ENCODE data around the gene MAP3K7CL.

The MAP3K7CL gene, protein sequence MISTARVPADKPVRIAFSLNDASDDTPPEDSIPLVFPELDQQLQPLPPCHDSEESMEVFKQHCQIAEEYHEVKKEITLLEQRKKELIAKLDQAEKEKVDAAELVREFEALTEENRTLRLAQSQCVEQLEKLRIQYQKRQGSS

DNA sequence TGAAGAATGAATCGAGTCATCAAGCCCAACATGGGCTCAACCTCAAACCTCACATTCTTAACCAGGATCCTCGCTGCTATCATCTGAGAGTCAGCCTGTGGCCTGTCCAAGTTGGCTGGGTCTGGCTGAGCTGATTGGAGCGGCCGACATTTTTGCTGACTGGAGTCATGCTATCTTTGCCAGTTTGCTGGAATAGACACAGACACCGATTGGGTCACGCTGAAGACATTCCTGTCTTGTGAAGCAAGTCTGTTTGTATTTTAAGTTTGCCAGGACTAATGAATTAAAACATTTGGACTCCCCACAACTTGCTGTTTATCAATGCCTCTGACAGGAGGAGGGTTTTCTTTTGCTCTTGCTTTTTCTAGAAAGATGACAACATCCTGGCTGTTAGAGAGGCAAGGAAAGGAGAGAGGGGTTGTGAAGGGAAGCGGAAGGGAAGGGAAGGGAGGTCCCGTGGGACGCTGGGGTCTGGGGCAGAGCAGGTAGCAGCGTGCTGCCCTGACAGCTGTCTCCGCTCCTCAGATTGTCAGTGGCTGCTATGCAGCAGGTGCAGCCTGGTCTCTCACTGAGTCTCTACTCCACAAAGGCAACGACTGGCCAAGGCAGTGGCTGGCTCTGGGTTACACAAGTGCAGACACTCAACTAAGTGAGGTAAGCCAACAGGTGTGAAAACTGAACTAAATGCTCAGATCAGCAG lies at the start of gene MAP3K7CL:
Gene MAP3K7CL, plus strand, starts transcription at position 375 of the 700 bp plus-strand sequence. CDS start 2,701 bp downstream, outside the sequence.
- DNase-seq (ENCODE audit: low read depth, low spot score), result no peak

DNA sequence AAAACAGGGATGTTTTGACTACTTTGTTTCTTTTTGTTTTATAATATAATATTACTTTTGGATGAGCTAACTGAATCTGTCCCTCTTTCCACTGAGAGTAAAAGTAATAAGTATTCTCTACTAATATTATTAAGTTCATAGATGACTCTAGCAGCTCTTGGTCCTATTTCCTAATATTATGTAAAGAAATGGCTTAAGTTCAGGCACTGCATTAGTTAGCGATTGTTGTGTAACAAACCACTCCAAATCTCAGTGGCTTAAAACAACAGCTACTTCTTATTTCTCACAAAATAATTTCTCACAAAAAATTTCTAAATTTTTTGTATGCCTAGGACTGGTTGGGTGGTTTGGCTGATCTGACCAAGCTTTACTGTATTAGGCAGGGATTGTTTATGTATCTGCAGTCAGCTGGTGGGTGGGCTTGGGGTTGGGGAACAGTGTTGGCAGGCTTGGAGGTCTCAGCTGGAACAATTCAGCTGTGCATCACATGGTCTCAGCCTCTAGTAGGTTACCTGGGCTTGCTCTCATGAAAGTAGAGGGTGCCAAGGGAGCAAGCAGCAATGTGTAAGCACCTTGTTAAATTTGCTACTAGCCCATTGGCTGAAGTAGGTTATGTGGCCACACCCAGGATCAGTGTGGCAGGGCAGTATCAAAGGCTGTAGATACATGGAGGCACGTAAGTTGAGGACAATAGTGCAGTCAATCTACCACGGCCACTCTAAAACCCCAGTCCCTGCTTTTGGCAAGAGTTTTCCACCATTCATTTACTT lies 48.2 kb upstream of the MAP3K7CL start:
- DNase-seq (ENCODE audit: low read depth, low spot score), result no peak

DNA sequence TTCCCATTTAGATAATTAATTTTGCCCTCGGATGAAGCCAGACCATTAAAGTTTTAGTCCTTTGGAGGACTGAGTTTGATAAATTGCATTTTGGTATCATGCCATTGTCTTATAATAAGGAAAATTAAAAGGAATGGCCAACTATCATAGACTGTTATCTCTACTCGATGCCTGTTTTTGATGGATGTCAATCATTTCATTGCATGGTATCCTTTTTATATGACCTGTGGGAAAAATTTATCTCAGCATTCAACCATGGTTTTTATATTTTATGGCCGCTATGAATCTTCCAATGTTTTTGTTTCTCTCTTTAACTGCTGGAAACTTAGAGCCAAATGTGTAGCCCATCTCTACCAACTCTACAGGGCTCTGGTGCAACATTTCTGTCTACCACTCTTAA lies 47.1 kb upstream of the MAP3K7CL start:
- DNase-seq (ENCODE audit: low read depth, low spot score), result no peak

DNA sequence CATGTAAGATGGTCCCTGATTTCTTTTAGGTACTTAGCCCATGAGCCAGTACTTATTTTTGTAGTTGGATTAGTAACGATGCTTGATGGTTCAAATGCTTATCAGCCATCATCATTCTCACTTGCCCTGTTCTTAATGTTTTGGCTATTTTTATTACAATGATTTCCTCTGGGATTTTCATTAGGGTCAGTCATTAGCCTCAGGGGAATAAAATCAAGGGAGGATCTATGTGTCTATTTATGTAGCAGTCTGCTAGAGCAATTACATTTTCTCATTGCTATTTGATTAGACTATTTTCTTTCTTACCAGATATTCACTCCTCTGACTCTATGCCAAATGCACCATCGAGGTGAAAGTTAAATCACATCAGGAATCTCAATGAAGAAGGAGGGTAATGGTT lies 46.1 kb upstream of the MAP3K7CL start:
- no peak for DNase-seq (ENCODE audit: low read depth, low spot score)

DNA sequence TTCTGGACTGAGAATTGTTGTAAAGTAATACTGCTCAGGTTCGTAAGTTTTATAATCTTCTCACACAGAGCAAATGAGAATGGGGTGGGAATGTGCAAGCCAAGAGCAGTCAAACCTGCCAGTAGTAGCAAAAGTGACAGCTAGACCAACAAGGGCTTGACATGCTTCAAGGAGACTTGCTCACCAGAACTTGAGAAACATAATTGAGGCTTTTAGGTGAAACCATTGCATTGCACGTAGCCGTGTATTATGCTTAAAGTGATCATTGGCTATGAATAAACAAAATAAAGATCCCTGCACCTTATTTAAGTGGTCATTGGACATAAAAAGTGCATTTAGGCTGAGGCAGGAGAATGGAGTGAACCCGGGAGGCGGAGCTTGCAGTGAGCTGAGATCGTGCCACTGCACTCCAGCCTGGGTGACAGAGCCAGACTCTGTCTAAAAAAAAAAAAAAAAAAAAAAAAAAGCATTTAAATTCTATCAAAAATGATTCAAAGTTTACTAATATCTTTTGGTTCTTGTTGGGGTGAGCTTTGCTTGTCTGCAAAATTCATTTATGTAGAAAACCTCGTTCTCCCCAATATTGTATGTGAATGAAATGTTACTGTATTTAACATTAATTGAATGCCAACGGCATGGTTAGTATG lies 45.2 kb upstream of the MAP3K7CL start:
- no peak for DNase-seq (ENCODE audit: low read depth, low spot score)

DNA sequence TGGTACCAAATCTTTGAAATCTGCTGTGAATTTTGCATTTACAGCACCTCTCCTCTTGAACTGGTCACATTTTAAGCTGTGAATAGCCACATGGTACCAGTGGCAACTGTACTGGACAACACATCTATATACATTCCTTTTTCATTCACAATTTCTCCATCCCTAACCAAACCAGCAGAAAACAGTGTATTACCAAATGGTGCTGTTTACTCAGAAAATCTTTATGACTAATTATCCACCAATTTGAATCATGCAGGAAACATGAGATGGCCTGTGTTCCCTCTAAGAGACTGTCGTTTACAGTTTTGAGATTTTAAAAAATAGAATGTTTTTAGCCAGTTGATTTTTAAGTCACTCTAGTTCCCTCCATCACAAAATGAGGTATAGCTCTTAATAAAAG lies 39.4 kb upstream of the MAP3K7CL start:
- DNase-seq (ENCODE audit: low read depth, low spot score), result no peak

DNA sequence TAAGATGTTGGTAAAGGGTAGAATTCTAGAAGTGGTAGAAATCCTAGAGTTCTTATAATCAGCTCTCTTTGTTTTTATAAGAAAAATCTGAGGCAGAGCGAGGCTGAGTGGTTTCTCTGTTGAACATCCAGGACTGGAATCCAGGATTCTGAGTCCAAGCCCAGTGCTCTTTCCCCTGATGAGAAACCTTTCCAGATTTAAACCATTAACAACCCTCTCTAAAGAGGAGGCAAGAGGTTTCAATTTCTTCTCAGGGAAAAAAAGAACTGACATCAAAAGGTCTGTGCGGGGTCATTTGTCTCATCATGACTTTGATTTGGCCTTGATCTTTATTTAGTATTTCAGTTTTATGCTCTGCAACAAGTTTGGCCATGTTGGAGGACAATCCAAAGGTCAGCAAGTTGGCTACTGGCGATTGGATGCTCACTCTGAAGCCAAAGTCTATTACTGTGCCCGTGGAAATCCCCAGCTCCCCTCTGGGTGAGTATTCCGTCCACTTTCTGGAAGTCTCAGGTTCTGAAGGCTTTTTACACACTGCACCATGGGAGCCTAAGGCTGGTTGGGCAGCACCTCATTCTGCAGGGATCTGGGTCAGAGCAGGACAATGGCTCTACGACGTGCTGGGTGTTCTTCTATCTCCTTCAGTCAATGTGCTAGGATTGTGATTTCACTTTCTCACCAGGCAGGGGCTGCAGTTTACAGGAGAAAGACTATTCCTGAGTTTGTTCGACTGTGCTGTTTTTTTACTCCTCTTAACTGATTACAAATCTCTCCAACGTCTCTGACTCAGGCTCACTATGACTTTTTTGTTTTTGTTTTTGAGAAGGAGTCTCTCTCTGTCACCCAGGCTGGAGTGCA lies 38.1 kb upstream of the MAP3K7CL start:
- DNase-seq (ENCODE audit: low read depth, low spot score), result no peak

DNA sequence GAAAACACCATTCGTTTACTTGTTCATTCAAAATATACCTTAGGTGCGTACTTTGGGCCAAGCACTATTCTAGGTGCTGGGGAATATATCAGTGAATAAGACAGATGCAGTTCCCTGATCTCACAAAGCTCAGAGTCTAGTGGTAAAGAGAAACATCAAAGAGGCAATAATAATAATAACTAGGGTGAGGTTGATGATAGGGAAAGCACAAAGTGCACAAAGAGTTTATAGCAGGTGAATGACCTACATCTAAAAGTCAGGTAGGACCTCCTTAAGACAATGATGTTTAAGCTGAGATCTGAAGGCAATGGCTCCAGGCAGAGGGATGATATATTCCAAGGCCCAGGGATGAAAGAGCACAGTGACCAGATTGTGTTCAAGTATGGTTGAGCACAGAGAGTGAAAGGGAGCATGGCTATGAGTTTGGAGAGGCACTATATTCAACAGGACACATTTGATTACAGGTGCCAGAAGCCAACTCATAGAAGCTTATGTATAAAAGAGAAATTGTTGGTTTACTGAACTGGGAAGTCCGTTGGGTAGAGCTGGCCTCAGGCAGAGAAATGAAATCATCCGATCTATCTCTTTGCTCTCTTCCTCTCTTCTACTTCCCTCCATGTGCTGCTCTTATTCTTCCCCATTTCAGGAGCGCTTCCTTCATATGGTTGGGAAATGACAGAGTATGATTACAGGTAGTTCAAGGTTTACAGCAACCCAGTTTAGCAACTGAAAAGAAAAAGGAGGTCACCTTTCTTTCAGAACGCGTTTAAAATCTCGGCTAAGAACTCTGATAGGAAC lies 34.0 kb upstream of the MAP3K7CL start:
- no peak for DNase-seq (ENCODE audit: low read depth, low spot score)

DNA sequence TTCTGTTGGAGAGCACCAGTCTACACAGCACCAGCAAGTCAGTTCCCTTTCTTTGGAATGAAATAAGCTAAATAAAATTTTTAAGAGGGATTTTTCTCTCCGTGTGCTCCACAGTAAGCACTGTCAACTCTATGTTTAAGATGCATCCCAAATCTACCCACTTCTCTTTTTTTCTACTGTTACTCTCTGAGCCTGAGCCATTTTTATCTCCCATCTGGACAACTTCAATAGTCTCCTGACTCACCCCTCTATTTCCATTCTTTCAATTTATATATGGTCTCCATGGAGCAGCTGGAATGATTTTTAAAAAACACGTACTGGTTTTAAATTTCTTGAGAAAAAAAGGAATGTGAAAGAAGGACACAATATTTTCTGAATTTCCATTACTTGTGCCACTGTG lies 32.3 kb upstream of the MAP3K7CL start:
- no peak for DNase-seq (ENCODE audit: low read depth, low spot score)

DNA sequence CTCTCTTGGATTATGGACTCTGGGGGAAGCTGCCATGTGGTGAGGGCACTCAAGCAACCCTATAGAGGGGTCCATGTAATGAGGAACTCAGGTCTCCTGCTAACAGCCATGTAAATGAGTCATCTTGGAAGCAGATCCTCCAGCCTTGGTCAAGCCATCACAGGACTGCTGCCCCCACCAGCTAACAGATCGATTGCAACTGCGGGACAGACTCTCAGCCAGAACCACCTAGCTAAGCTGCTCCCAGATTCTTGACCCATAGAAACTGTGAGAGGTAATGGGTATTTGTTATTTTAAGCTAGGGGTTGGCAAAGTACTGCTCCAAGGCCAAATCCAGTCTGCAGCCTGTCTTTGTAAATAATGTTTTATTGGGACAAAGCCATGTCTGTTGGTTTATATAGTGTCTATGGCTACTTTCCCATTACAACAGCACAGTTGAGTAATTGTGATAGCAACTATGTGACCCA lies 27.6 kb upstream of the MAP3K7CL start:
- DNase-seq (ENCODE audit: low read depth, low spot score), result no peak

DNA sequence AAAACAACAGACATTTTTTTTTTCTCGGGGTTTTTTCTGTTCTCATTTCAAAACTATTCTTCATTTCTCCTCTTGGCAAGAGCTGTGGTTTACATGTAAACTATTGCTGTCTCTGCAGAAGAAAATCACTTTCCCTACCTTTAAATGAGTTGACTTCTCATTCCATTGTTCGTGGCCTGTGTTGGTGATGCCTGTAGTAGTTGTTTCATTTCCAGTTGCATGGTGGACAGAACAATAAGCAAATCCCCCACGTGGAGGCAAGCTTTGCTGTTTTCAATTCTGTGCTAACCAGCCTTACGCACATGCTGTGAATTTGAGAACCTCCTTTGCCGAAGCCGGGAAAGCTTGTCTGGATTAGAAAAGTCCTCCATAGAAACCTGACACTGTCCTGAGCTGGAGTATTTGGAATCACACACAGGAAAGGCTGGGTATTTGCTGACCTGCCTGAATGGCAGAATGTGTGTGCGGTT lies 26.2 kb upstream of the MAP3K7CL start:
- DNase-seq (ENCODE audit: low read depth, low spot score), result no peak

DNA sequence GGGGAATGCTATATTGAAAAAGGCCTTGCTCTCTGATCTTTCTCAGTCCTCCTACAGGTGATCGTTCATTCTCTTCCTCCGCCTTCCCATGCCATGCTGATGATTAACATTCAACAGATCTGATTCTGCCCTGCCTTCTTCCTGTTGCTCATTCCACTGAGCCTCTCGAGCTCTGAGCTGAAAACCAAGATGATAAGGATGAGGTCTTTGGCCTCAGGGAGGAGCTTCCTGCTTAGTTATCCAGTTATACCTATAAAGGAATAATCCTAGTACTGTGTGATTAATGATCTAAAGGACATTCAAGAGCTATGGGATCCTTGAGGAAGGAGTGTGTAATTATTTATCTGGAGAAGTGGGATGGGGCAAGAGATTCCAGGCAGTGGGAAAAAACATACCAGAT lies 25.2 kb upstream of the MAP3K7CL start:
- DNase-seq (ENCODE audit: low read depth, low spot score), result no peak

DNA sequence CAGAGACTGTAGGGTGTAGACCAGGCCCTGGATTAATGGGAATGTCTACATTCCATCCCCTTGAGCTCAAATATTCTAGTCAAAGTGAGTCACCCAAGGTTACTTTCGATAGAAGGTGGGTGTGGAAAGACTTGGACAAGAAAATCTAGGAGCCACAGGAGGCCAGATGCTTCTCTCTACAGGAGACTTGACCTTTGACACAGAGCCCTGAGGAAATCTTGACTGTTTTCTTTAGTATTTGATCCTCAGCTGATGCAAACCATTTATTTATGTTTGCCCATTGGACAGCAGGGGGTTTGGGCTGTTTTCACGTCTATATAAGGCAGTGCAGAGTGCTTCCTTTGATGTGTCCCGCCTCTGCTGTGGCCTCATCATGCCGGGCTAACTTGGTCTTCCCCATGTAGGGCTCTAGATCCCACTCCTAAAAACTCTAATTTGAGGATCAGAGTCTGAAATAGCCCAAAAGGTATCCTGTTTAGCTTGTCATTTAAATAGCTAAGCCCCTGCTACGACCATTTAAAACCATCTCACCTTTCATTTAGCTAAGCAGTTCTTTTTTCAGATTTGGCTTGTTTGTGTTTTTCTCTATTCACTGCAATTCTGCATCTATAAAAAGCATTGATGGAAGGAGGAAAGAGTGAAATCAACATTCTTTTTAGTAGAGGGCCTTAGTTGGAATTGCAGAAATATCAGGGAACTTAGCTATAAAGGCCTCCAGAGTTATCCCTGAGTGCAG lies 15.5 kb upstream of the MAP3K7CL start:
- DNase-seq (ENCODE audit: low read depth, low spot score), result peak; percentile 59

DNA sequence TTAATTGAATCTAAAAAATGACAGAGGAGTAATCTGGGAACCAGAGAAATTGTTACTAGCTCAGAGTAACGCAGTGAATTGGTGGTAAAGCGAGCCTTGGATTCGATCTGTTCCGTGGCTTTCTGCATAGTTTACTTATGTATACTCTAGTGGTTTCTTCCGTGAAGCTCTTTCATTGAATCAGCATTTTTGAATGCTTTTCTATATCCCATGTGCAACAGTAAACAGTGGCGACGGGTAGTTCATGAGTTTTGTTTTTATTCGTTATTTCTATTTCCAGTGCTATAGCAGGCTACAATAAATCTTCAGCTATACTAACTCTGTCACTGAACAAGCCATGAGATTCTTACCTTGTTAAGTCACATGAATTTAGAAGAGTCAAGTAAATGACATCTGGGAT lies 14.5 kb upstream of the MAP3K7CL start:
- no peak for DNase-seq (ENCODE audit: low read depth, low spot score)

DNA sequence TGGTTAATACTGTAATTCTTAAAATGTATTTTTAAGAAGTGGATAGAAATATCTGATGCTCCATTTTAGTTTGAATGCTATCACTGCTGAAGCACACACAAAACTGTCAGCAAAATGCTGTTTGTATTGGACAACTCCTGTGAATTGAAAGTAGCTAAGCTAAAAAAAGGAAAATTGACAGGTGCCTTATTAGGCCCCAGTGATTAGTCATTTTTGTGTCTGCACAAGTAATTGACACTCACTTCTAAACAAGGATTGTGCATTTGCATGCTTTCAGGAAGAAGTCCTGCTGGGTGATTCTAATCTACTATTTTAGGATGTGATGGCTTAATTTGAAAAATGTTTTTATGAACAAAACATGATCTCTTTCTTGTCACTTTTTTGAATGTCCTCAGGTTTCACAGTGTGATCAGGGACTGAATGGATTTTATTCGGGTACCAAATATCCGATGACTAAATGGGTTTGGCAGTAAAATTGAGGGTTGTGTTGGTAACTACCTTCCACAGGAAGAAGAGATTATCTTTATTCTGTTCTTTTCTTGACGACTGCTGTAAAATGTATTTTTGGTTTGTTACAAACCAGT lies 13.0 kb upstream of the MAP3K7CL start:
- DNase-seq (ENCODE audit: low read depth, low spot score), result no peak

DNA sequence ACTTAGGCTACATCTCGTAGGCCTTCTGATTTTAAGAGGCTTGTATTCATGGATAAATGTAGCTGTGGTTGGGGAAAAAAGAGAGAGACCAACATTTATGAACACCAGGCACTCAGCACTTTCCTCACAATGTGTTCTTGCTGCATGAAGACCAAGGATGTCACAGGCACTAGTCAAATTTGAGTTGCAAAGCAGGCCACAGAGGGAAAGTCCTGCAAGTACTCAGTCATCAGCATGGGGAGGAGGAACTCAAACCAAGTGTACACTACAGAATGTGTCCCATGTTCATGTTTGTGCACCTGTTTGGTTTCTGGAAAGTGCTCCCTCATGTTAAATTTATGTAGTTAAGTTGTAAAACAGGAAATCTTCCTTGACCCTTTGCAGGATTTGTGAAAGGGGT lies 8.7 kb upstream of the MAP3K7CL start:
- DNase-seq (ENCODE audit: low read depth, low spot score), result no peak

DNA sequence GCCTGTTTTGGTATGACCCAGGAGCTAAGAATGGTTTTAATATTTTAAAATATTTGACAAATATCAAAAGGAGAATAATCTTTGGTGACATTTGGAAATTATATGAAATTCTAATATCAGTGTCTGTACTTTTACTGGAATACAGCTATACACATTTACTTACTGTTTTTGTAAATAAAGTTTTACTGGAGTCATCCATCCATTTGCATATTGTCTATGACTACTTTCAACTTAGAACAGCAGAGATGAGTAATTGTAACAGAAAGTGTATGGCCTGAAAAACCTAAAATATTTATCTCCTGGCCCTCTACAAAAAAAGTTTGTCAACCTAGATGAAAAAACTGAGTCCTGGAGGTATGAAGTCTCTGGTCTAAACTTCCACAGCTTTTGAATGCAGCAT lies 5.8 kb upstream of the MAP3K7CL start:
- DNase-seq (ENCODE audit: low read depth, low spot score), result no peak

DNA sequence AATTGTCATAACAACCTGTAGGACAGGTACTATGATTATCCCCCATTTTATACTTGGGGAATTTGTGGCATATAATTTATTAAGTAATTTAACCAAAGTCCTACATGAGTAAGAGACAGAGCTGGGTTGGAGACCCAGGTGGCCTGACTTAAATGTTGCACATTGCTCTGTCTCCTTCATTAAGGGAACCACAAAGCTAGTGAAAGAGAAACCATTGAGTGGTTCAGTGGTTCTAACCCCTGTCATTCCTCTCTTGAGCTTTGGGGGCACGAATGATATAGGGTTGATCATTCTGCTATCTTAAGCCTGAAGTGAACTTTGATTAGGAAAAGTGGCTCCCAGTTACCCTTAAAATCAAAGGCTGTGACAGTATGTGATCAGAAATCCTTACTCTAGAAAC lies 5.3 kb upstream of the MAP3K7CL start:
- DNase-seq (ENCODE audit: low read depth, low spot score), result no peak

DNA sequence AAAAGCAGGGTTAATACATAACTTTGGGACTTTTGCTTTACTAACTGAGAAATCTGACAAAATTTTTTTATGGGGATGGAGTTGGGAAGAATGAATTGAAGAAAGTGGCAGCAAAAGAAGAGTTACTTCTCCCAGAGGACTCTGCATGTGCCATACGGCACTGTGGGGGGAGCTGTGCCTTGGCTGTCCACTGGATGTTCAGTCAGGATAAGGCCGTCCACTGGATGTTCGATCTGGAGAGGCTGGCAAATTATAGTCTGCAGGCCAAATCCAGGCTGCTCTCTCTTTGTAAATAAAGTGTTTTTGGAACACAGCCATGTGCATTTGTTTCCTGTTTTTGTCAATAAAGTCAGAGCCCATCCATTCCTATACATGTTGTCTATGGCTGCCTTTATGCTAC lies 4.5 kb upstream of the MAP3K7CL start:
- no peak for DNase-seq (ENCODE audit: low read depth, low spot score)

Data from iPS DF 19.7 (cell line).